ENCODE measurements around the gene ANXA5. TPM values are rescaled to one million over a fixed set of nuclear protein-coding genes. Genes with fewer than 3 reads are reported as not detected.
"Not testable (repeated sequence)": the region's sequence is repeated elsewhere in the genome, so short reads cannot be mapped to it uniquely, and the experiment has no call there.

ANXA5 gene
- total RNA-seq, 3 donors from 2014 or later, result 37.0 to 69.5 (median 59.4) TPM

DNA sequence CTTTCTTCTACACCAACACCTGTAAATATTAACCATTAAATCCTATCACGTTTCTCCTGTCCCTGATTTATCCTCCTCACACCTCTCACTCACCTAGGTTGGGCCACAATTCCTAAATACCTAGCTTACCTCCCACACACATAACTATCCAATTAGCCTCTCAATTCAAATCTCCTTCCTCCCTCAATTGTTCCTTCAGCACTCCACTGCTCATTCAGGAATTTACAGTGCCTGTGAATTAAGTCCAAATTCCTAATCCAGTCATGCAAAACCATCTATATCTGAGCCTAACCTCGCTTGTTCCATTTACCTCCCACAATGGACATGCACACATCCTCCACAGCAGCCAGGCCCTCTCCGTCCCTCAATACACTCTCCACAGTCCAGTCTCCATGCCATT lies 17.5 kb downstream of the ANXA5 start:
- Mint-ChIP-seq H3K4me3 (no peak overlapping the region), H3K36me3 (ENCODE audit: insufficient read depth) (peaks cover 34% of the 10 kb centered on the region), H3K4me1 (ENCODE audit: low read depth) (no peaks in the 10 kb centered on the region), H3K27me3 (ENCODE audit: low read depth) (no peaks in the 10 kb centered on the region), H3K9me3 (no peaks in the 10 kb centered on the region)
- DNase-seq, result no peak
- ATAC-seq, result no peak

DNA sequence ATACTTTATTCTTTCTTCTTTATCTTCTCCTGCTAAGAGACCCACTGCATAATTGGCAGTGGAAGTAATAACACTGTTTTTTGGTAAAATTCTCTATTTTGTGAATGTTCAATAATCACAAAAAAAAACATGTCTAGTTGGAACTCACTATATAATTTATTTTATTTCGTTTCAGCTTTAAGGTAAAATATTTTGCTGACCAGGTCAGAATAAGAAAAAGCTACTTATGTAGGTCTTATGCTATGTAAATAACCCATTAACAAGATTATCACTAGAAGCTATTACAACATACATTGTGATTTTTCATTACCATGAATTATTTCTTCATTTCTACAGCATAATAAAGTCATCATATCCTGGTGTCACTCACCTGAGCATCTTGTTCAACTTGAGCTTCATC lies 19.3 kb downstream of the ANXA5 start:
- Mint-ChIP-seq H3K36me3 (ENCODE audit: insufficient read depth) (peaks cover 36% of the 10 kb centered on the region), H3K4me3 (no peak overlapping the region)

GRCh38 chr4:121676345-121677075 lies 20.3 kb downstream of the ANXA5 start:
- Mint-ChIP-seq H3K4me1 (ENCODE audit: low read depth) (no peaks in the 10 kb centered on the region), H3K4me3 (no peak overlapping the region), H3K9me3 (no peaks in the 10 kb centered on the region), H3K36me3 (ENCODE audit: insufficient read depth) (peaks cover 45% of the 10 kb centered on the region), H3K27me3 (ENCODE audit: low read depth) (no peaks in the 10 kb centered on the region)
- DNase-seq (no peak), ATAC-seq (no peak)

More for the DNA sequence above, 19.3 kb downstream of the ANXA5 start:
- Mint-ChIP-seq H3K27me3 (ENCODE audit: low read depth) (no peaks in the 10 kb centered on the region), H3K9me3 (no peaks in the 10 kb centered on the region), H3K4me1 (ENCODE audit: low read depth) (no peaks in the 10 kb centered on the region)
- DNase-seq (no peak), ATAC-seq (no peak)

DNA sequence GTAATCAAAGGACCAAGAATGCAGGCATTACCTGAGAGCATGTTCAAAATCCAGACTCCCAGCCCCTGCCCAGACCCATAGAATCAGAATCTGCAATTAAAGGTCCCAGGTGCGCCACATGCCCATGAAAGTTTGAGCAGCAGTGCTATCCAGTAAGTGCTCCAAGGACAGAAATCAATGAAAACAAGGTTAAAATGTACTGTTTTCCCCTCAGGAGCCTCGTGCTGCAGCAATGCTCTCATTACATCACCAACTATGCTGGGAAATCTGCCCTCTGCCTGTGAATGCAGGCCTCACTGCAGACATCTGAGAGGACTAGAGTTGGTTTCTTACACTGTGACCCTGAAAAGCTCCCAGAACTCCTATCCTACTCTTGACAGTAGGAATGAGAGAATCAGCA lies 21.1 kb downstream of the ANXA5 start:
- DNase-seq, result no peak
- no peaks in the 10 kb centered on the region for H3K27me3 Mint-ChIP-seq (ENCODE audit: low read depth)

GRCh38 chr4:121674696-121675095 lies 22.1 kb downstream of the ANXA5 start:
- Mint-ChIP-seq H3K4me3 (no peak overlapping the region), H3K4me1 (ENCODE audit: low read depth) (no peaks in the 10 kb centered on the region), H3K9me3 (no peaks in the 10 kb centered on the region), H3K27me3 (ENCODE audit: low read depth) (no peaks in the 10 kb centered on the region), H3K36me3 (ENCODE audit: insufficient read depth) (peaks cover 38% of the 10 kb centered on the region)
- DNase-seq (no peak), ATAC-seq (no peak)

More for the DNA sequence above, 21.1 kb downstream of the ANXA5 start:
- H3K4me1 Mint-ChIP-seq (ENCODE audit: low read depth), result no peaks in the 10 kb centered on the region
- H3K4me3 Mint-ChIP-seq, result no peak overlapping the region
- H3K36me3 Mint-ChIP-seq (ENCODE audit: insufficient read depth), result peaks cover 48% of the 10 kb centered on the region
- H3K9me3 Mint-ChIP-seq, result no peaks in the 10 kb centered on the region
- no peak for ATAC-seq

DNA sequence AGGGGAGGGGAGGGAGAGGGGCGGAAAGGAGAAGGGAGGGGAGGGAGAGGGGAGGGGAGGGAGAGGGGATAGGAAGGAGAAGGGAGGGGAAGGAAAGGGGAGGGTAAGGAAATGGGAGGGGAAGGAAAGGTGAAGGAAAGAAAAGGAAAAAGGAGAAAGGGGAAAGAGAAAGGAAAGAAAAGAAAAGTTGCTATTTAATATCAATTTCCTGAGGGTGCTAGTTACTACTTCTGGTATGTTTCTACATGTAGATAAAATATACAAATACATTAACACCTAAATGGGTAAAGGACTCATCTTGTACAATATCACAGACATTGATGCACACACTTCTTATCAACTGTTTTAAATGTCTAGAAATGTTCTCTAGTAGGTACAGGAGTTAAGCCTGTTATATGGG lies 22.6 kb downstream of the ANXA5 start:
- no peaks in the 10 kb centered on the region for H3K9me3 Mint-ChIP-seq
- ATAC-seq (no peak), DNase-seq (no peak)
- H3K27me3 Mint-ChIP-seq (ENCODE audit: low read depth), result no peaks in the 10 kb centered on the region
- H3K36me3 Mint-ChIP-seq (ENCODE audit: insufficient read depth), result peaks cover 37% of the 10 kb centered on the region
- H3K4me3 Mint-ChIP-seq, result no peak overlapping the region
- H3K4me1 Mint-ChIP-seq (ENCODE audit: low read depth), result no peaks in the 10 kb centered on the region

DNA sequence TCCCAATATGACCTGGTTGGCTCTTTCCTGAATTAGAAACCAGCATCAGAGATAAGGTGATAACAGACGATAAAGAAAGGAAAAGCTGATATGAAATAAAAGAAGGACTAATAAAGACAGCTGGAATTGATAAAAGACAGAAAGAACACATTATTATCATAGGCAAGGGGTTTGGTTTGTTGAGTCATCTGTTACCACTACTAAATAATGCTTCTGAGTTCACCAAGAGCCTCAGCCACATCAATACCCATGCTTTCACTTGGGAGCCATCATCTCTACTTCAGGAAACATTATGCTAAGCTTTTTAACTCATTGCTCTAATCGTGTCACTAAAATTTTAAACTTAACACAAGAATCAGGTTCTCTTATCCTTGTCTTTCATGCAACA lies 27.6 kb downstream of the ANXA5 start:
- no peaks in the 10 kb centered on the region for H3K4me1 Mint-ChIP-seq (ENCODE audit: low read depth)
- H3K36me3 Mint-ChIP-seq (ENCODE audit: insufficient read depth), result peaks cover 39% of the 10 kb centered on the region
- no peak for ATAC-seq
- no peak overlapping the region for H3K4me3 Mint-ChIP-seq
- H3K27me3 Mint-ChIP-seq (ENCODE audit: low read depth), result no peaks in the 10 kb centered on the region
- no peaks in the 10 kb centered on the region for H3K9me3 Mint-ChIP-seq
- DNase-seq, result no peak

GRCh38 chr4:121668368-121669162 lies 28.2 kb downstream of the ANXA5 start:
- H3K4me1 Mint-ChIP-seq (ENCODE audit: low read depth), result no peaks in the 10 kb centered on the region
- peaks cover 45% of the 10 kb centered on the region for H3K36me3 Mint-ChIP-seq (ENCODE audit: insufficient read depth)
- no peaks in the 10 kb centered on the region for H3K9me3 Mint-ChIP-seq
- H3K27me3 Mint-ChIP-seq (ENCODE audit: low read depth), result no peaks in the 10 kb centered on the region
- no peak for DNase-seq
- H3K4me3 Mint-ChIP-seq, result no peak overlapping the region
- no peak for ATAC-seq

DNA sequence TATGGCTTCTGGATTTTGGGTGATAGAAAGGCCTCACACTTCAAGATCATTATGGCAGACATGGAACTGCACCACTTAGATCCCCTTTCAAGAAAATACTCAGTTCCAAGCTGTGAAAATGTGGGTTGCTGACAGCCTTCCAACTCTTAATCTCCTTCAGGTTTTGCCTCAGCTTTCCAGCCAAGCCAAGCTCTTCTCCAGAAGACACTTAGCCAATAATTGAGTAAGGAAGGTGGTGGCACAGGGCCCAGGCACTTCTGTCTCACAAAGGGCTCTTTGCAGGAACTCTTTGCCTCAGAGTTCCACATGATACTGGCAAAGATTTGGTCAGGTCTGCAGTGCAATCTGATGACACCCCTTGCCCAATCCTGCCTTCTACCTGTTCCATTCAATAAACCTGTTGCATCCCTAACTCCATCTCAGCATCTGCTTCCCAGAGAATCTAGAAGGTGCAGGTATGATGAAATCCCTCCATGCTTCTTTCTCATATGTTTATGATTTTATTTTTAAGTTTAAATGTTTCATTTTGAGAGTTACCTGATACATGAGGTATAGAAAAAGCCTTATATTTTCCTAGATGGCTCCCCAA lies 30.6 kb downstream of the ANXA5 start:
- no peak for ATAC-seq
- peaks cover 32% of the 10 kb centered on the region for H3K36me3 Mint-ChIP-seq (ENCODE audit: insufficient read depth)
- H3K27me3 Mint-ChIP-seq (ENCODE audit: low read depth), result no peaks in the 10 kb centered on the region
- H3K4me1 Mint-ChIP-seq (ENCODE audit: low read depth), result no peaks in the 10 kb centered on the region
- no peak overlapping the region for H3K4me3 Mint-ChIP-seq
- no peak for DNase-seq
- H3K9me3 Mint-ChIP-seq, result no peaks in the 10 kb centered on the region

DNA sequence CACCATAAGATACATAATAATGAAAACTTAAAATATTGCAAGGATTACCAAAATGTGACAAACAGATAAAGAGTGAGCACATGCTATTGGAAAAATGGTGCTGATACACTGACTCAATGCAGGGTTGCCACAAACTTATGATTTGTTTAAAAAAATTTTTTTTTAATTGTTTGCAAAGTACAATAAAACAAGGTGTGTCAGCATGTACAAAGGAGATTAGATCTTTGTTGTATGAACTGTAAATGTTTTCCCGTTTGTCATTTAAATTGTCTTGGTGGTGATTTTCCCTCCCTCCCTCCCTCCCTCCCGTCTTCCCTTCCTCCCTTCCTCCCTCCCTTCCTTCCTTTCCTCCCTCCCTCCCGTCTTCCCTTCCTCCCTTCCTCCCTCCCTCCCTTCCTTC lies 31.4 kb downstream of the ANXA5 start:
- Mint-ChIP-seq H3K27me3 (ENCODE audit: low read depth) (no peaks in the 10 kb centered on the region), H3K4me1 (ENCODE audit: low read depth) (no peaks in the 10 kb centered on the region), H3K4me3 (no peak overlapping the region), H3K9me3 (no peaks in the 10 kb centered on the region), H3K36me3 (ENCODE audit: insufficient read depth) (peaks cover 32% of the 10 kb centered on the region)
- ATAC-seq, result no peak
- DNase-seq, result no peak

DNA sequence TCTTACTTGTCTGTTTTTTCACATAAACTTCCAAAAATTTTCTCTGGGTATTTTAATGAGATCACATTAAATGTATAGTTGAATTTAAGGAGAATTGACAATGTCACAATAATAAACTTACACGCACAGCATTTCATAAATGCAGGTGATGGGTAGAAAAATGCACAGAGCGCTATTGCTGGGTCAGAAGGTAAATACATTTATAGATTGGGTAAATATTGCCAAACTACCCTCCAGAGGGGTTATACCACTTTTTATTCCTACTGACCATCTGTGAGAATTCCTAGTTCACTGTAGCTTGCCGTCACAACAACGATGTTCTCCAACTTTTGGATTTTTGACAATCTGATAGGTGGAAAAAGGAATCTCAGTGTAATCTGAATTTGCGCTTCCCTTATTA lies 34.6 kb downstream of the ANXA5 start:
- Mint-ChIP-seq H3K27me3 (ENCODE audit: low read depth) (no peaks in the 10 kb centered on the region), H3K36me3 (ENCODE audit: insufficient read depth) (peaks cover 18% of the 10 kb centered on the region), H3K4me3 (no peak overlapping the region), H3K9me3 (no peaks in the 10 kb centered on the region), H3K4me1 (ENCODE audit: low read depth) (no peaks in the 10 kb centered on the region)
- ATAC-seq (no peak), DNase-seq (no peak)

DNA sequence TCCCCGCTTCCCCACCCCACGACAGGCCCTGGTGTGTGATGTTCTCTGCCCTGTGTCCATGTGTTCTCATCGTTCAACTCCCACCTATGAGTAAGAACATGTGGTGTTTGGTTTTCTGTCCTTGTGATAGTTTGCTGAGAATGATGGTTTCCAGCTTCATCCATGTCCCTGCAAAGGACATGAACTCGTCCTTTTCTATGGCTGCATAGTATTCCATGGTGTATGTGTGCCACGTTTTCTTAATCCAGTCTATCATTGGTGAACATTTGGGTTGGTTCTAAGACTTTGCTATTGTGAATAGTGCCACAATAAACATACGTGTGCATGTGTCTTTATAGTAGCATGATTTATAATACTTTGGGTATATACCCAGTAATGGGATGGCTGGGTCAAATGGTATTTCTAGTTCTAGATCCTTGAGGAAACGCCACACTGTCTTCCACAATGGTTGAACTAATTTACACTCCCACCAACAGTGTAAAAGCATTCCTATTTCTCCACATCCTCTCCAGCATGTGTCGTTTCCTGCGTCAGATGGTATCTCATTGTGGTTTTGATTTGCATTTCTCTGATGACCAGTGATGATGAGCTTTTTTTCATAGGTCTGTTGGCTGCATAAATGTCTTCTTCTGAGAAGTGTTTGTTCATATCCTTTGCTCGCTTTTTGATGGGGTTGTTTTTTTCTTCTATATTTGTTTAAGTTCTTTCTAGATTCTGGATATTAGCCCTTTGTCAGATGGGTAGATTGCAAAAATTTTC lies 36.4 kb downstream of the ANXA5 start:
- not testable (repeated sequence) for H3K36me3 Mint-ChIP-seq (ENCODE audit: insufficient read depth); H3K4me3 Mint-ChIP-seq; DNase-seq; ATAC-seq; H3K9me3 Mint-ChIP-seq; H3K4me1 Mint-ChIP-seq (ENCODE audit: low read depth); H3K27me3 Mint-ChIP-seq (ENCODE audit: low read depth)

- ATAC-seq, result no peak
- Mint-ChIP-seq H3K9me3 (no peaks in the 10 kb centered on the region), H3K36me3 (ENCODE audit: insufficient read depth) (no peaks in the 10 kb centered on the region), H3K4me3 (no peak overlapping the region), H3K4me1 (ENCODE audit: low read depth) (no peaks in the 10 kb centered on the region), H3K27me3 (ENCODE audit: low read depth) (no peaks in the 10 kb centered on the region)
- no peak for DNase-seq
Observed at GRCh38 chr4:121658125-121658524, 38.7 kb downstream of the ANXA5 start.

GRCh38 chr4:121656269-121656641 lies 40.5 kb downstream of the ANXA5 start:
- ATAC-seq, result peak in 1 of 2 donors; percentile 38
- no peak overlapping the region for H3K4me3 Mint-ChIP-seq

More at GRCh38 chr4:121656269-121656641, 40.5 kb downstream of the ANXA5 start:
- H3K27me3 Mint-ChIP-seq (ENCODE audit: low read depth), result no peaks in the 10 kb centered on the region
- H3K4me1 Mint-ChIP-seq (ENCODE audit: low read depth), result no peaks in the 10 kb centered on the region
- H3K36me3 Mint-ChIP-seq (ENCODE audit: insufficient read depth), result no peaks in the 10 kb centered on the region
- no peaks in the 10 kb centered on the region for H3K9me3 Mint-ChIP-seq
- no peak for DNase-seq

Data from activated T-cell treated with anti-CD3 and anti-CD28 coated beads, Interleukin-2, amount 50 U/mL, for 4 hours (primary cell).